22Rv1 (cell line): ENCODE results near the gene IGFBP3.

Experiments used
- ZFX ChIP-seq: fragments of 450-650 bp; IDR thresholded peaks from 2 replicates; pipeline ENCODE4 v1.6.1; 2017; ENCODE audit warnings: antibody characterized with exemption, borderline replicate concordance
- TF ChIP-seq, protein P1 (sequence below): fragments of 450-650 bp; IDR thresholded peaks from 2 replicates; pipeline ENCODE4 v1.5.1; 2017; ENCODE audit warnings: mild to moderate bottlenecking

DNA sequence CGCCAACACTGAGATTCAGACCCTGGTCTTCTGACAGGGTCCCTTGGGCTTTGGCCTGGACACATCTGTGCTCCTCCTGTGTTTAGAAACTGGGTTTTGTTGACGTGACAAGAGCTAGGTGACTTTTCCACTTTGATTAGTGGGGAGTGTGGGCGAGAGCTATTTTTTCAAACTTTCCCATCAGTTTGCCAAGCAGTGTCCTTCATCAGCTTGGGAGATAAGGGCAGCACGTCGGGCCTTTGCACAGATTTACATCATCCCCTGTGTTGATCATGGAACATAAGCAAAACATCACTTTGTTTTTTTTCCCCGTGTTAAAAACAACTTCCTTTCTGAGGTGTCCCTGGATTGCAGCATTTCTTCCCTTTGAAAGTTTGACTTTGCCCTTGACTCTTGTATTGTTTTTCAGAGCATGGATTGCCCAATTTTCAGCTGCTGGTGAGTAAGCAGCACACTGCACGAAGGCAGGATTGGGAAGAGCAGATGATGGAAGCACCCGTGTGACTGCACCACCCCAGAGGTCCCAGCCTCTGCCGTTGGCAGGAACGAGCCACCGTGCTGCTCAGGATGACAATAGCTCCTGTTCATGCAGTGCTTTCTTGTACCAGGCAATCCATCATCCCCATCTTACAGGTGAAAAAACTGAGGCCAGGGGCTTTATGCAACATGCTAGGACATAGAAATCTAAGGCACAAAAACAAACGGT, 39.2 kb downstream of the IGFBP3 start:
- TF ChIP-seq, protein P1, sequence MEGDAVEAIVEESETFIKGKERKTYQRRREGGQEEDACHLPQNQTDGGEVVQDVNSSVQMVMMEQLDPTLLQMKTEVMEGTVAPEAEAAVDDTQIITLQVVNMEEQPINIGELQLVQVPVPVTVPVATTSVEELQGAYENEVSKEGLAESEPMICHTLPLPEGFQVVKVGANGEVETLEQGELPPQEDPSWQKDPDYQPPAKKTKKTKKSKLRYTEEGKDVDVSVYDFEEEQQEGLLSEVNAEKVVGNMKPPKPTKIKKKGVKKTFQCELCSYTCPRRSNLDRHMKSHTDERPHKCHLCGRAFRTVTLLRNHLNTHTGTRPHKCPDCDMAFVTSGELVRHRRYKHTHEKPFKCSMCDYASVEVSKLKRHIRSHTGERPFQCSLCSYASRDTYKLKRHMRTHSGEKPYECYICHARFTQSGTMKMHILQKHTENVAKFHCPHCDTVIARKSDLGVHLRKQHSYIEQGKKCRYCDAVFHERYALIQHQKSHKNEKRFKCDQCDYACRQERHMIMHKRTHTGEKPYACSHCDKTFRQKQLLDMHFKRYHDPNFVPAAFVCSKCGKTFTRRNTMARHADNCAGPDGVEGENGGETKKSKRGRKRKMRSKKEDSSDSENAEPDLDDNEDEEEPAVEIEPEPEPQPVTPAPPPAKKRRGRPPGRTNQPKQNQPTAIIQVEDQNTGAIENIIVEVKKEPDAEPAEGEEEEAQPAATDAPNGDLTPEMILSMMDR, result no peak
- TF ChIP-seq ZFX, result no peak
